Left ventricle myocardium inferior (tissue), 1 donor: ENCODE data around the gene SLC1A2. TPM values are rescaled to one million over a fixed set of nuclear protein-coding genes. Genes with fewer than 3 reads are reported as not detected.

ENCODE experiments used
- DNase-seq: peaks from one replicate; pipeline ENCODE4 v3.0.0-alpha.2; 2020
- H3K27ac ChIP-seq: fragments of 200-600 bp; replicated peaks from 2 replicates; pipeline ENCODE4 v1.8.0; 2021
- H3K27me3 ChIP-seq: fragments of 200-600 bp; 2 replicates; pipeline ENCODE4 v1.8.0; 2021; ENCODE audit warnings: low read depth
- H3K36me3 ChIP-seq: fragments of 200-600 bp; 2 replicates; pipeline ENCODE4 v1.8.0; 2021
- H3K4me1 ChIP-seq: fragments of 200-600 bp; 2 replicates; pipeline ENCODE4 v1.8.0; 2021
- H3K4me3 ChIP-seq: fragments of 200-600 bp; 2 replicates; pipeline ENCODE4 v1.8.0; 2021; ENCODE audit warnings: mild to moderate bottlenecking, moderate library complexity
- H3K9me3 ChIP-seq: fragments of 200-600 bp; replicated peaks from 2 replicates; pipeline ENCODE4 v1.8.0; 2021
- intact Hi-C: fragments of 100-400 bp; cut with micrococcal nuclease; formaldehyde crosslinking; loops from one replicate; pipeline ENCODE4 v1.11.0; 2022
- total RNA-seq: library from RNA; stranded (reverse); fragmentation: NEBNext Ultra II Directional; extraction: Animal tissue kit (Norgen Biotek cat#: 25700); gene quantifications from one replicate; pipeline ENCODE4 v1.2.1, GENCODE V29; 2021
- TF ChIP-seq, protein P1 (sequence below): fragments of 200-600 bp; IDR thresholded peaks from 2 replicates; pipeline ENCODE4 v1.8.0; 2021; ENCODE audit warnings: antibody characterized with exemption, mild to moderate bottlenecking, borderline replicate concordance
- donor health status: DM: no; HTN: yes; CAD: no; lungs with severe emphysema.

Gene SLC1A2
- total RNA-seq, 1 donor from 2014 or later = 8.4 TPM

DNA sequence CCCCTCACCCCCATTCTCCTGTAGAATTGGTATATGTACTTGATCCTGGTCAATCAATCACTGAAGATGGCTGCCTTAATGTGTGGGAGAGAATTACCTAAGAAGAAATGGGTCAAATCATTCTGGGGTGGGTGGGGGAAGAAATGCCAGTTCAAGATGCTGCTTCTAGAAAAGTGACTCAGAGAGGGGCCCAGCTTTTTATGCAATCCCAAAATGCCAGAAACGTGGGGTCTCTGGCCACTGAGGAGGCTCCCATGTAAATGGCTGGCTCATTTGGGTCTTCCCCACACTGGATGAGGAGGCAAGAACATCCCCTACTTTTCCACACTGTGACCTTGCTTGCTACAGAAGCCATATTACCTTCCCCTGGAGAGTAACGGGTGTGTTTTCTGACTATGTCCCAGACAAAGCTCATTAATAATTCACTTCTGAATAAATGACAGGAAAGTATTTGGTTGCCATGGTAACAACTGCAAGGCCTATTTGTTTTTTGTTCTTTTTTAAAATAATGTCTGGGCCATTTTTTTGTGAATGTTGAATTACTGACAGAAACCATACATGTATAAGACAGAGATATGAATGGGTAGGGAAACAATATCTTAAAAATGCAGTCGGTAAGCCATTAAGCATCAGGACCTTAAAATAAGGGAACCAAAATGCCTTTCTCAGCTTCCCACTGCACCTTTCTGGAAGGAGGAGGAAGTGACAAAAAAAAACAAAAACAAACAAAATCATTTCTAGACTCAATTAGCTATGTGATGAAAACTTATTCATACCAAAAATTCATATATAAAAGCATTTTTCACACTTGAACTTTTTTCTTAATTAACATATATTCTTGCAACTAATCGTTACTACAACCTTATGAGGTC lies 32.0 kb downstream of the SLC1A2 start:
- TF ChIP-seq, protein P1, sequence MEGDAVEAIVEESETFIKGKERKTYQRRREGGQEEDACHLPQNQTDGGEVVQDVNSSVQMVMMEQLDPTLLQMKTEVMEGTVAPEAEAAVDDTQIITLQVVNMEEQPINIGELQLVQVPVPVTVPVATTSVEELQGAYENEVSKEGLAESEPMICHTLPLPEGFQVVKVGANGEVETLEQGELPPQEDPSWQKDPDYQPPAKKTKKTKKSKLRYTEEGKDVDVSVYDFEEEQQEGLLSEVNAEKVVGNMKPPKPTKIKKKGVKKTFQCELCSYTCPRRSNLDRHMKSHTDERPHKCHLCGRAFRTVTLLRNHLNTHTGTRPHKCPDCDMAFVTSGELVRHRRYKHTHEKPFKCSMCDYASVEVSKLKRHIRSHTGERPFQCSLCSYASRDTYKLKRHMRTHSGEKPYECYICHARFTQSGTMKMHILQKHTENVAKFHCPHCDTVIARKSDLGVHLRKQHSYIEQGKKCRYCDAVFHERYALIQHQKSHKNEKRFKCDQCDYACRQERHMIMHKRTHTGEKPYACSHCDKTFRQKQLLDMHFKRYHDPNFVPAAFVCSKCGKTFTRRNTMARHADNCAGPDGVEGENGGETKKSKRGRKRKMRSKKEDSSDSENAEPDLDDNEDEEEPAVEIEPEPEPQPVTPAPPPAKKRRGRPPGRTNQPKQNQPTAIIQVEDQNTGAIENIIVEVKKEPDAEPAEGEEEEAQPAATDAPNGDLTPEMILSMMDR = peak; percentile 65
- intact Hi-C loops = loop anchor here (5.0 to 10.0 kb wide), 3 partner anchors 123 to 460 kb away; no protein-coding TSS in a partner anchor
- DNase-seq = no peak
- Histone ChIP-seq H3K27ac (no peak overlapping the region), H3K36me3 (no peaks in the 10 kb centered on the region), H3K4me1 (peaks cover 7% of the 10 kb centered on the region), H3K27me3 (peaks cover under 1% of the 10 kb centered on the region), H3K4me3 (no peak overlapping the region), H3K9me3 (no peaks in the 10 kb centered on the region)

DNA sequence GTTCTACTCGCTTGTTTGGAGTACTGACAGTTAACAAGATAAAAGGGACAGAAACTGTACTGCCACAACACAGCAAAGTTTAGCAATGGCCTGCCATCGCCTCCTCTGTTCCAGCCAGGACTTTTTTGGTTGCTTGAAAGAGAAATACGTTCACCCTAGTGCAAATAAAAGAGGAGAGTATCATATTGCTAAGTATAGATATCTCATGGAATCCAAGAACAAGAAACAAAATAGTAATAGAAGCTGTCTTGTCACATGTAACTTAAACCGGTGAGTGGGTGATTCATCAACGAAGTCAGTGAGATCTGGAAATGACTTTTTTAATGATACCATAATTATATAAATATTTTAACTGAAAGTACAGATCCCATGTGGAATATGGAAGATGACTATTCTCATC lies 35.4 kb downstream of the SLC1A2 start:
- TF ChIP-seq, protein P1 = no peak
- Histone ChIP-seq H3K36me3 (no peaks in the 10 kb centered on the region), H3K4me3 (no peak overlapping the region), H3K27me3 (no peaks in the 10 kb centered on the region), H3K27ac (no peak overlapping the region), H3K9me3 (no peaks in the 10 kb centered on the region), H3K4me1 (peaks cover 21% of the 10 kb centered on the region)
- DNase-seq = no peak
- intact Hi-C loops = loop anchor here (10.0 kb wide), 2 partner anchors 119 to 389 kb away; no protein-coding TSS in a partner anchor

DNA sequence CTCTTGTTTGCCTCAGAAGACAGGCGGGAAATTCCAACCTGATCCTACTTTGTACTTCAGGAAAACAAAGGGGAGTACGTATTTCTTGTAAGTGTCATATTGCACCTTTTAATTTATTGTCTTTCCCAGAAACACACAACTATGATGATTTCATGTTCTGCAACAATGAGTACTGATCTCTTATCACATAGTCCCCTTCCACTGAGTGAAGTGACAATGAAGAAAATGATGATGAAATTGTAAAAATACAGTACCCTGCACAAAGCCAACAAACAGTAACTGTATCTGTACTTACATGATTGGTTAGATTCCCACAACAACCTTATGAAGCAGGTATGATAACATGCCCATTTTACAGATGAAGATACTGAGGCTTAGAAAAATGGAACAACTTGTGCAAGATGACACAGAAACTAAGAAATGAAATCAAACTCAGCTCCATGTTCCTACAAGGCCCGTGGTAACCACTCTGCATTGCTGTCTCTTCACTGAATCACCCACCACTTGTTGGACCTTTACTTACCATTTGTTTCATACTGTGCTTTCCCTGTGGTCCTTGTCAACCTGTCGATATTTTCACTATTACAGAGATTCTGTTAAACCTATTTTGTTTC lies 37.5 kb downstream of the SLC1A2 start:
- H3K9me3 ChIP-seq = no peaks in the 10 kb centered on the region
- H3K27ac ChIP-seq = no peak overlapping the region
- intact Hi-C loops = loop anchor here (10.0 kb wide), 2 partner anchors 117 to 387 kb away; no protein-coding TSS in a partner anchor
- no peak for DNase-seq
- H3K4me3 ChIP-seq = no peak overlapping the region
- peaks cover 38% of the 10 kb centered on the region for H3K4me1 ChIP-seq
- no peaks in the 10 kb centered on the region for H3K27me3 ChIP-seq
- no peaks in the 10 kb centered on the region for H3K36me3 ChIP-seq
- TF ChIP-seq, protein P1 = no peak

DNA sequence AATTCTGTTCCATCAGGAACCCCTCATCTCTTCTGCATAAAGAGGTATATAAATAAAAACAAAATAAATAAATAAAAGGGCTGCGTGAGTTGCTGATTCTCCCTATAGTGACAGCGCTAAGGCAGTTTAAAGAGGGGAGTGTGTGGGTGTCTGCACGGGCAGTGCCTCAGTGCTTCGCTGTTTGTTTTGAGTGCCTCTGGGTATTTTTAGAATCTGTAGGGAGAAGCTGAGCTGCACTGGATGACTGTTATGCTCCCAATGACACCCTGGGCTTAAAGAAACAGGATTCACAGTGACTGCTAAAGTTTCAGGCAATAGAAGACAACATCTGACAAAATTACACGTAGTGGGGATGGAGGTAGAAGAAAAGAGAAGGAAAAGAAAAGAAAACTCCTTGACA lies 38.8 kb downstream of the SLC1A2 start:
- intact Hi-C loops = loop anchor here (10.0 kb wide), 2 partner anchors 116 to 386 kb away; no protein-coding TSS in a partner anchor
- H3K27me3 ChIP-seq = no peaks in the 10 kb centered on the region
- peaks cover 40% of the 10 kb centered on the region for H3K4me1 ChIP-seq
- peak overlapping the region; percentile 79 for H3K27ac ChIP-seq
- no peaks in the 10 kb centered on the region for H3K36me3 ChIP-seq
- peak overlapping the region; percentile 54 for H3K4me3 ChIP-seq
- no peak for DNase-seq
- TF ChIP-seq, protein P1 = no peak
- H3K9me3 ChIP-seq = no peaks in the 10 kb centered on the region

DNA sequence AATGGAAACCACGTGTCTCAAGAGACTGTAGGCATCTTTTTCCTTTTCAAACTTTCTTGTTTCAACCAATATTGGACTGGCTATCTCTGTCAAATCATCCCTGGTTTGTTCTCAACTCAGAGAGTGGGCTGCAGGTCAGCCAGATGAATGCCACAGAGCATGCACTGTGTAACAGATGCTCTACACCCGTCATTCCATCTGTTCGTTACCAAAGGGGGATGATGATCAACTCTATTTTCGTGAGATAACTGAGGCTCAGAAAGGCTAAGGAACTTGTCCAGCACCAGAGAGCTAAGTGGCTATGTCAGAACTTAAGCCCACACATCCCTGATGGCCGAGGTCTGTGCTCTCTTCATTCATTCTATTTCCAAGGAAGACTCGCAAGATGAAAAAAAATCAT lies 42.1 kb downstream of the SLC1A2 start:
- TF ChIP-seq, protein P1 = no peak
- Histone ChIP-seq H3K9me3 (no peaks in the 10 kb centered on the region), H3K27ac (no peak overlapping the region), H3K27me3 (no peaks in the 10 kb centered on the region), H3K4me3 (no peak overlapping the region), H3K36me3 (no peaks in the 10 kb centered on the region), H3K4me1 (peaks cover 48% of the 10 kb centered on the region)
- intact Hi-C loops = no loop called here
- no peak for DNase-seq
